BLaER1 treated with 17β-estradiol and CSF1 and Interleukin-3, amounts not matched to agents 10 nM and 100 nM (cell line): Measurements from ENCODE around the gene ARMC3.
A peak's percentile ranks its signal among the peaks of the same experiment; 100 is the strongest.

ENCODE experiments used
- H3K27ac ChIP-seq, 11 experiments: shearing (Covaris generic); formaldehyde crosslinking; 2 replicates each; pipeline ENCODE4 v1.8.1; 2022
- H3K27me3 ChIP-seq, 11 experiments: shearing (Covaris generic); formaldehyde crosslinking; 2 replicates each; pipeline ENCODE4 v1.8.1; 2022
- H3K36me3 ChIP-seq, 11 experiments: shearing (Covaris generic); formaldehyde crosslinking; 2 replicates each; pipeline ENCODE4 v1.8.1; 2022
- H3K4me1 ChIP-seq, 10 experiments: shearing (Covaris generic); formaldehyde crosslinking; 2 replicates each; pipeline ENCODE4 v1.8.1; 2022
- H3K4me2 ChIP-seq, 11 experiments: shearing (Covaris generic); formaldehyde crosslinking; 2 replicates each; pipeline ENCODE4 v1.8.1; 2022
- H3K4me3 ChIP-seq, 10 experiments: shearing (Covaris generic); formaldehyde crosslinking; 2 replicates each; pipeline ENCODE4 v1.8.1; 2022
- H3K9ac ChIP-seq, 11 experiments: shearing (Covaris generic); formaldehyde crosslinking; 2 replicates each; pipeline ENCODE4 v1.8.1; 2022
- H3K9me3 ChIP-seq, 11 experiments: shearing (Covaris generic); formaldehyde crosslinking; replicated peaks in 1 of 11; 2 replicates each; pipeline ENCODE4 v1.8.1; 2022
- H4K20me1 ChIP-seq, 11 experiments: shearing (Covaris generic); formaldehyde crosslinking; 2 replicates each; pipeline ENCODE4 v1.8.1; 2022
- Cebpa-rat ChIP-seq, 11 experiments: shearing (Covaris generic); IDR thresholded peaks; 2 replicates each; pipeline ENCODE4 v1.8.1; 2022

Gene ARMC3

GRCh38 chr10:22978918-22979317, 51.1 kb downstream of the ARMC3 start:
- H3K4me1 ChIP-seq = peaks cover 0 to 7% (median 5%) of the 10 kb centered on the region in 10 experiments; a peak in 14 of 20 replicates
- no peak overlapping the region for H3K4me3 ChIP-seq
- no peak overlapping the region for H3K27ac ChIP-seq
- no peaks in the 10 kb centered on the region for H4K20me1 ChIP-seq
- H3K9ac ChIP-seq = no peak overlapping the region
- no peaks in the 10 kb centered on the region for H3K27me3 ChIP-seq
- H3K4me2 ChIP-seq = no peak overlapping the region
- no peaks in the 10 kb centered on the region for H3K36me3 ChIP-seq
- TF ChIP-seq Cebpa-rat (IDR thresholded peaks at IDR 0.05) = no peak
- H3K9me3 ChIP-seq = no peaks in the 10 kb centered on the region

DNA sequence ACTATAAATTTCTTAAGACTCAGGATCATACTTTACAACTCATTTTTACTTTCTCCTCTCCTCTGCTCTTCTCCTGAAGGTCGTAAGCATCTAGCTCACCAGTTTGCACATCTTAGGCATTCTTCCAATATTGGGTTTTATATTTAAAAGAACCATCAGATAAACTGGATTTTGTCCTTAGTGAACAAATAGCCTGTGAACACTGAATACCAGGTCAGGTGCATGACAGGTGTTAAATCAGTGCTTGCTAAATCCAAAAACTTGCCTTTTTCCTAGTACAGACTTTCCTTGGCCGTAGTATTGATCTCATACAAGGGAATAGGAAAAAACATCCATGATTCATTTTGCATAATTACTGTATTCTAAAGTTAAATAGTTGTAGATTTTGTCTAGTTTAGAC, 53.0 kb downstream of the ARMC3 start:
- H4K20me1 ChIP-seq = no peaks in the 10 kb centered on the region
- H3K9ac ChIP-seq = no peak overlapping the region
- H3K4me2 ChIP-seq = no peak overlapping the region
- H3K4me1 ChIP-seq = peaks cover 0 to 11% (median 7%) of the 10 kb centered on the region in 10 experiments; a peak in 14 of 20 replicates
- H3K27ac ChIP-seq = no peak overlapping the region
- no peak overlapping the region for H3K4me3 ChIP-seq
- H3K36me3 ChIP-seq = no peaks in the 10 kb centered on the region
- no peak for TF ChIP-seq Cebpa-rat (IDR thresholded peaks at IDR 0.05)
- H3K27me3 ChIP-seq = no peaks in the 10 kb centered on the region
- no peaks in the 10 kb centered on the region for H3K9me3 ChIP-seq

GRCh38 chr10:22984066-22984465, 56.2 kb downstream of the ARMC3 start:
- Histone ChIP-seq H3K27ac (no peak overlapping the region), H3K27me3 (no peaks in the 10 kb centered on the region), H3K4me3 (no peak overlapping the region), H3K9me3 (no peaks in the 10 kb centered on the region), H3K36me3 (no peaks in the 10 kb centered on the region), H4K20me1 (no peaks in the 10 kb centered on the region), H3K9ac (no peak overlapping the region), H3K4me1 (peaks cover 0 to 14% (median 9%) of the 10 kb centered on the region in 10 experiments; a peak in 16 of 20 replicates), H3K4me2 (peak overlapping the region in 6 of 11 experiments; percentile 5 to 51 (median 28); a peak in 7 of 22 replicates)
- no peak for TF ChIP-seq Cebpa-rat (IDR thresholded peaks at IDR 0.05)

- Histone ChIP-seq H3K4me3 (no peak overlapping the region), H3K36me3 (no peaks in the 10 kb centered on the region), H3K9ac (no peak overlapping the region), H3K4me1 (peaks cover 0 to 14% (median 9%) of the 10 kb centered on the region in 10 experiments; a peak in 16 of 20 replicates), H3K27me3 (no peaks in the 10 kb centered on the region), H3K27ac (no peak overlapping the region), H3K4me2 (no peak overlapping the region), H3K9me3 (no peaks in the 10 kb centered on the region), H4K20me1 (no peaks in the 10 kb centered on the region)
- no peak for TF ChIP-seq Cebpa-rat (IDR thresholded peaks at IDR 0.05)
Measured at GRCh38 chr10:22986771-22987542, 59.1 kb downstream of the ARMC3 start.

- H3K4me3 ChIP-seq = no peak overlapping the region
- H4K20me1 ChIP-seq = no peaks in the 10 kb centered on the region
- no peak overlapping the region for H3K9ac ChIP-seq
- H3K27me3 ChIP-seq = no peaks in the 10 kb centered on the region
- H3K27ac ChIP-seq = no peak overlapping the region
- H3K36me3 ChIP-seq = no peaks in the 10 kb centered on the region
- peak overlapping the region in 4 of 11 experiments; percentile 1 to 65 (median 36); a peak in 5 of 22 replicates for H3K4me2 ChIP-seq
- no peaks in the 10 kb centered on the region for H3K9me3 ChIP-seq
- H3K4me1 ChIP-seq = peaks cover 0 to 14% (median 5%) of the 10 kb centered on the region in 10 experiments; a peak in 16 of 20 replicates
- no peak for TF ChIP-seq Cebpa-rat (IDR thresholded peaks at IDR 0.05)
Measured at GRCh38 chr10:22988581-22989360, 60.9 kb downstream of the ARMC3 start.

DNA sequence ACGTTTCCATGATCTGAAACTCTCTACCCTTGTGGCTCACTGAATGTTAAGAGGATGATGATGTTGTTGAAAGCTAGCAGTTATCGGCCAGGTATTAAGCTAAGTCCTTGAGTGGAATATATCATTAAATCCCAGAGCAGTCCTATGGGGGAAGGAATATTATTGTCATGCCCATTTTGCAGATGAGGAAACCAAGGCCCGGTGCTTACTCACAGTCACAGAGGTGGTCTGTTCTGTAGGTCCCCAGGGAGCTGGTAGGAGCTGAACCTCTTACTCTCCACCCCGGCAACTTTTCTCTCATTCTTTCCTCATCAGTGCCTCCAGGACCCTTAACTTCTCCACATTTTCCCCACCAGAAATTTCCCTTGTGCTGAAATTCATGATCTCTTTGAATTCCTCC, 62.6 kb downstream of the ARMC3 start:
- TF ChIP-seq Cebpa-rat (IDR thresholded peaks at IDR 0.05) = no peak
- no peaks in the 10 kb centered on the region for H3K9me3 ChIP-seq
- no peak overlapping the region for H3K4me3 ChIP-seq
- H3K4me2 ChIP-seq = no peak overlapping the region
- H3K9ac ChIP-seq = no peak overlapping the region
- no peak overlapping the region for H3K27ac ChIP-seq
- H3K27me3 ChIP-seq = no peaks in the 10 kb centered on the region
- peaks cover 0 to 14% (median 0%) of the 10 kb centered on the region in 10 experiments; a peak in 7 of 20 replicates for H3K4me1 ChIP-seq
- H4K20me1 ChIP-seq = no peaks in the 10 kb centered on the region
- no peaks in the 10 kb centered on the region for H3K36me3 ChIP-seq

GRCh38 chr10:22992075-22992474, 64.2 kb downstream of the ARMC3 start:
- Histone ChIP-seq H4K20me1 (no peaks in the 10 kb centered on the region), H3K9me3 (no peaks in the 10 kb centered on the region), H3K4me3 (no peak overlapping the region), H3K4me1 (peaks cover 0 to 14% (median 0%) of the 10 kb centered on the region in 10 experiments; a peak in 7 of 20 replicates), H3K27ac (no peak overlapping the region), H3K9ac (no peak overlapping the region), H3K36me3 (no peaks in the 10 kb centered on the region), H3K27me3 (no peaks in the 10 kb centered on the region), H3K4me2 (no peak overlapping the region)
- TF ChIP-seq Cebpa-rat (IDR thresholded peaks at IDR 0.05) = no peak

DNA sequence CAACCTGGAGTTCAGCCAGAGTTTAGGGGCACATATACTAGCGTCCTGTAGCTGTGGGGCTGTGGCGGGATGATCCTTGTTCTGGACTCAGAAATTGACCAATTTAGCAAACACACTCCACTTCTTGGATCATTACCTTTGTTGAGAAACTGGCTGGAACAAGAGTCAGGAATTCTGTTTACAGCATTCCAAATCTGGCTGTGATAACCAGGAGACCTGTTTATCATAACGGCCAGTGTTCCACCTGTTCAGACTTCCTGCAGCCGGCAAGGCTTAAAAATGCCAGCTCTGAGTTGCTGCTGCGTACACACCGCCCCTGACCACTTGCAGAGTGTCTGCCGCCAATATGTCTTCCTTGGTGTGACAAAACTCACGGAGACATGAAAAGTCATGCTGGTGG, 64.8 kb downstream of the ARMC3 start:
- H3K4me1 ChIP-seq = peaks cover 0 to 12% (median 0%) of the 10 kb centered on the region in 10 experiments; a peak in 7 of 20 replicates
- no peak overlapping the region for H3K4me2 ChIP-seq
- TF ChIP-seq Cebpa-rat (IDR thresholded peaks at IDR 0.05) = no peak
- H3K9me3 ChIP-seq = no peaks in the 10 kb centered on the region
- H3K9ac ChIP-seq = no peak overlapping the region
- H3K4me3 ChIP-seq = no peak overlapping the region
- no peak overlapping the region for H3K27ac ChIP-seq
- H3K27me3 ChIP-seq = no peaks in the 10 kb centered on the region
- no peaks in the 10 kb centered on the region for H4K20me1 ChIP-seq
- no peaks in the 10 kb centered on the region for H3K36me3 ChIP-seq

GRCh38 chr10:22993314-22993713, 65.5 kb downstream of the ARMC3 start:
- H3K27ac ChIP-seq = no peak overlapping the region
- no peaks in the 10 kb centered on the region for H3K36me3 ChIP-seq
- no peaks in the 10 kb centered on the region for H3K9me3 ChIP-seq
- H3K9ac ChIP-seq = no peak overlapping the region
- H4K20me1 ChIP-seq = no peaks in the 10 kb centered on the region
- no peak for TF ChIP-seq Cebpa-rat (IDR thresholded peaks at IDR 0.05)
- no peaks in the 10 kb centered on the region for H3K27me3 ChIP-seq
- no peak overlapping the region for H3K4me2 ChIP-seq
- H3K4me3 ChIP-seq = no peak overlapping the region
- H3K4me1 ChIP-seq = peaks cover 0 to 5% (median 0%) of the 10 kb centered on the region in 10 experiments; a peak in 7 of 20 replicates
